Activated CD4-positive, CD25-positive, alpha-beta regulatory T cell treated with anti-CD3 and anti-CD28 coated beads, Interleukin-2, amount 50 U/mL, for 72 hours (primary cell): ENCODE measurements around the gene BRAT1.

ENCODE experiments used
- DNase-seq: peaks from one replicate; pipeline ENCODE4 v3.0.0; 2021

BRAT1 gene

GRCh38 chr7:2522780-2523433, 32.4 kb downstream of the BRAT1 start:
- DNase-seq = no peak

GRCh38 chr7:2521952-2522591, 33.3 kb downstream of the BRAT1 start:
- DNase-seq = peak; percentile 70

GRCh38 chr7:2521341-2521745, 34.0 kb downstream of the BRAT1 start:
- DNase-seq = no peak

GRCh38 chr7:2520761-2521290, 34.5 kb downstream of the BRAT1 start:
- DNase-seq = no peak

GRCh38 chr7:2520131-2520760, 35.1 kb downstream of the BRAT1 start:
- DNase-seq = no peak

- peak; percentile 85 for DNase-seq
These were observed 36.0 kb downstream of the BRAT1 start, which contains the start of gene LFNG for GRCh38 chr7:2519119-2519930. LFNG (plus strand) TSS chr7:2519774; CDS start chr7:2519862, 88 bp downstream.

GRCh38 chr7:2518737-2519118, 36.6 kb downstream of the BRAT1 start:
- DNase-seq = no peak

GRCh38 chr7:2517678-2518507, 37.4 kb downstream of the BRAT1 start:
- DNase-seq = no peak

GRCh38 chr7:2517026-2517425, 38.3 kb downstream of the BRAT1 start:
- no peak for DNase-seq

- DNase-seq = no peak
These were observed 39.1 kb downstream of the BRAT1 start for GRCh38 chr7:2516194-2516555.

GRCh38 chr7:2515424-2516193, 39.7 kb downstream of the BRAT1 start:
- DNase-seq = no peak

- DNase-seq = no peak
These were observed 40.6 kb downstream of the BRAT1 start for GRCh38 chr7:2514473-2515423.

- DNase-seq = no peak
These were observed 41.6 kb downstream of the BRAT1 start for GRCh38 chr7:2513702-2514101.

- no peak for DNase-seq
These were observed 42.6 kb downstream of the BRAT1 start for GRCh38 chr7:2512713-2513112.

GRCh38 chr7:2512179-2512661, 43.1 kb downstream of the BRAT1 start:
- no peak for DNase-seq

- no peak for DNase-seq
These were observed 43.6 kb downstream of the BRAT1 start for GRCh38 chr7:2511769-2512168.

GRCh38 chr7:2510909-2511768, 44.2 kb downstream of the BRAT1 start:
- peak; percentile 69 for DNase-seq

- DNase-seq = no peak
These were observed 45.1 kb downstream of the BRAT1 start for GRCh38 chr7:2510130-2510776.
